Measurements from ENCODE around the gene C10orf67.
"Not testable (repeated sequence)": the region's sequence is repeated elsewhere in the genome, so short reads cannot be mapped to it uniquely, and the experiment has no call there.

The C10orf67 gene

DNA sequence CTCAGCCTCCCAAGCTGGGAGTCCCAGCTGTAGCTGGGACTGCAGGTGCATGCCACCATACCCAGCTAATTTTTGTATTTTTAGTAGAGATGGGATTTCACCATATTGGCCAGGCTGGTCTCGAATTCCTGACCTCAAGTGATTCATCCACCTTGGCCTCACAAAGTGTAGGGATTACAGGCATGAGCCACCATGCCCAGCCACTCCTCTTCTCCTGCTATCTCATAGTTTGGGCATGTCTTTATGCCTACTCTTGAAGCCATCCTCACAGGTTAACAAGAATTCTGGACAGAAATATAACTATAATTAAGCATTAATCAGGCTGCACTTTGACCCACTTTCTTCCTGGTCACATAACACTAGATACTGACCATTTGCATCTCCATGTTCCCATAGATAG lies 28.6 kb upstream of the C10orf67 start:
- Histone ChIP-seq H3K36me3 (ENCODE audit: insufficient read depth, low read depth, low read length) (no peaks in the 10 kb centered on the region), H3K9ac (ENCODE audit: low read depth, low read length) (no peak overlapping the region), H3K9me3 (ENCODE audit: insufficient read depth, low read depth, low read length) (no peaks in the 10 kb centered on the region), H3K4me3 (ENCODE audit: low read length) (no peak overlapping the region), H3K4me1 (ENCODE audit: insufficient read depth, low read length) (no peaks in the 10 kb centered on the region), H3K27me3 (ENCODE audit: insufficient read depth, low read length) (no peaks in the 10 kb centered on the region), H3K27ac (ENCODE audit: low read length) (no peak overlapping the region)

DNA sequence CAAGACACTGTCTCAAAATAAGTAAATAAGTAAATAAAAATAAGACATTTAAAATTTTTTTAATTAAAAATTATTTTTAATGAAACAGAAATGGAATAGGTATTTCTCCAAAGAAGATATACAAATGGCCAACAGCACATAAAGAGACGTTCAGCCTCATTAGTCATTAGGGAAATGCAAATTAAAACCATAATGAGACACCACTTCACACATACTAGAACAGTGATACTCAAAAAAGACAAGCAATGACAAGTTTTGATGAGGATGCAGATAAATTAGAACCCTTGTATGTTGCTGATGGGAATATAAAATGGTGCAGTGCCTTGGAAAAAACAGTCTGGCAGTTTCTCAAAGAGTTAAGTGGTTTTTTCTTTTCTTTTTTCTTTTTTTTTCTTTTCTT lies 26.5 kb upstream of the C10orf67 start:
- H3K27me3 ChIP-seq (ENCODE audit: insufficient read depth, low read length) = no peaks in the 10 kb centered on the region
- H3K27ac ChIP-seq (ENCODE audit: low read length) = no peak overlapping the region

DNA sequence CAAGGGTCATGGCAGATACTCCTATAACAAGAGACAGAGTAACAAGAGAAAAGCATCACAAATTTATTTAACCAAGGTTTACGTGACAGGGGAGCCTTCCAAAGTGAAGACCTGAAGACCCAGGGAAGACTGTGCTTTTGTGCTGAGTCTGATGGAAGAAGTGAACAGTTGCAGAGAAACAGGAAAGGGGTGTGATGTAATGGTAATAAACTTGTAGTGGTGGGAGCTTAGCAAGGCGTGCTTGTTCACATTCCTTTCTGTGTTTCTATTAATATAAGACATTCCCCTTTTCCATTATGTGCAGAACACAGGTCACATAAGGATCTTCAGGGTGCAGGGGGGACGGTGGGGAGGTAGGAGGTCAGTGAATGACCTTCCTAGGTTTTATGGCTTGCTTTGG lies 25.5 kb upstream of the C10orf67 start:
- no peaks in the 10 kb centered on the region for H3K36me3 ChIP-seq (ENCODE audit: insufficient read depth, low read depth, low read length)
- H3K9me3 ChIP-seq (ENCODE audit: insufficient read depth, low read depth, low read length) = no peaks in the 10 kb centered on the region
- no peaks in the 10 kb centered on the region for H3K27me3 ChIP-seq (ENCODE audit: insufficient read depth, low read length)
- no peak overlapping the region for H3K4me3 ChIP-seq (ENCODE audit: low read length)
- H3K9ac ChIP-seq (ENCODE audit: low read depth, low read length) = no peak overlapping the region
- no peak overlapping the region for H3K27ac ChIP-seq (ENCODE audit: low read length)
- H3K4me1 ChIP-seq (ENCODE audit: insufficient read depth, low read length) = no peaks in the 10 kb centered on the region

More for the DNA sequence above, 26.5 kb upstream of the C10orf67 start:
- no peak overlapping the region for H3K9ac ChIP-seq (ENCODE audit: low read depth, low read length)
- H3K9me3 ChIP-seq (ENCODE audit: insufficient read depth, low read depth, low read length) = no peaks in the 10 kb centered on the region
- H3K4me3 ChIP-seq (ENCODE audit: low read length) = no peak overlapping the region
- no peaks in the 10 kb centered on the region for H3K36me3 ChIP-seq (ENCODE audit: insufficient read depth, low read depth, low read length)
- H3K4me1 ChIP-seq (ENCODE audit: insufficient read depth, low read length) = no peaks in the 10 kb centered on the region

DNA sequence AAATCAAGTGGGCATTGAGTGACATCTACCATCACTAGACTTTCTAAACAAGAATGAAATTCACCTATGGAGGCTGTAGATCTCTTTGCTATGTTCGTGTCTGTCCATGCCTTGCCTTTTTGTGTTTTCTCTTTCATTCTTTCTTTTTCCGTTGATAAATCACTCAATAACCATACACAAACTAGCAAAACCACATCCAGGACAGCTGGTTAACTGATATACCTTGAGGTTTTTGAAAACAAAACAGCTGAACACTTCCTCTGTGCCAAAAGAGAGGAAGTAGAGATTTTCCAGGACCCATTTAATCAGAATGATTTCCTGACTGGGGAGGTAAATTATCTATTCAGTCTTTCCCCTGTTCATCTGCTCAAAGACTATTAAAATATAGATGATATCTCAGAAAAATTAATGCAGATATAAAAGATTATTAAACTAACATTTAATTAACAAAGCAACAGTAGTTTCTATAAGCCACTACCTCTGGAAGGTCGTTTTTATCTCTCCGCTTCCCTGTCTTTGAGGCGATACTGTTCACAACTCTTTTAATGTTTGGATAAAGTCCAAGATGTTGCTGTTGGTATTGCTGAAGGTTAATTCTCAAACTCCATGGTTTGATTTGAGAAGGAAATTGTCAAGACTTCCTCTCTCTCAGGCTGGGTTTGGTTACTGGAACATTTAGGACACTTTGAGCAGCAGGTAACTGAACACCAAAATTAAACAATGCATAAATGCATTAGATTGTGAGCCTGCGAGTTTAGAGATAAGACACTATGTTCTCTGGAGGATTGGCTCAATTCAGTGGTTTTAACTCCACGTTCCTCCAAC lies 24.4 kb upstream of the C10orf67 start:
- Histone ChIP-seq H3K4me1 (ENCODE audit: insufficient read depth, low read length) (no peaks in the 10 kb centered on the region), H3K9ac (ENCODE audit: low read depth, low read length) (no peak overlapping the region), H3K36me3 (ENCODE audit: insufficient read depth, low read depth, low read length) (no peaks in the 10 kb centered on the region), H3K9me3 (ENCODE audit: insufficient read depth, low read depth, low read length) (no peaks in the 10 kb centered on the region), H3K27ac (ENCODE audit: low read length) (no peak overlapping the region), H3K4me3 (ENCODE audit: low read length) (no peak overlapping the region), H3K27me3 (ENCODE audit: insufficient read depth, low read length) (no peaks in the 10 kb centered on the region)

DNA sequence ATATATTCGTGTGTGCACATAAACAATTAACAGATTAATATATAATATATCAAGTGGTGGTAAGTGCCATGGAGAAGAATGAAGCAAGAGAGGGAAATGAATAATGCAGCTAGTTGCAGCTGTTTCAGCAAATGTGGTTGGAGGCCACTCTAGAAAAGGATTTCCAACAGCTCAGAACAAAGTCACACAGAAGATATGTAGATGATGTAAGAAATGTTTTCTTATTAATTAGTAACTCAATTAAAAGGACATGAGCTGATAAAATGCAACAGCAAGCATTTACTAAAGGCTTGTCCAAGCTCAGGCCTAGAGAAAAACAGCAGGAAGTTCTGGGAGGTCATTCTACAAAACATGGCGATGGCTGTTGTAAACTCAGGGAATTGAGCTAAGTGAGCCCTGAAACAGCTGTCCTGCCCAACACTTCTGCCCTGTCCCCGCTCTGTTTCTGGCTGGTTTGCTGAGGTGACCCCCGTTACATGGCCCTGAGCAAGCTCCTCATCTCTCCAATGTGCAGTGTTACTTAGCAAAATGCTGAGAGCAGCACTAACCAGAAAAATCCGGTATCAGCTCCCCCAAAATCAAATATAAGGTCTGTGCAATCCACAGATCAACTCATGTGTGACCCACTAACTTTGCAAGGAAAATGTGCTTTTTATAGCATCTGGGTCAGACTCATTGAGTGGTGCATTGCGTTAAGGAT lies 23.4 kb upstream of the C10orf67 start:
- Histone ChIP-seq H3K9me3 (ENCODE audit: insufficient read depth, low read depth, low read length) (no peaks in the 10 kb centered on the region), H3K27me3 (ENCODE audit: insufficient read depth, low read length) (no peaks in the 10 kb centered on the region), H3K36me3 (ENCODE audit: insufficient read depth, low read depth, low read length) (no peaks in the 10 kb centered on the region), H3K9ac (ENCODE audit: low read depth, low read length) (no peak overlapping the region), H3K27ac (ENCODE audit: low read length) (no peak overlapping the region), H3K4me3 (ENCODE audit: low read length) (no peak overlapping the region), H3K4me1 (ENCODE audit: insufficient read depth, low read length) (no peaks in the 10 kb centered on the region)

DNA sequence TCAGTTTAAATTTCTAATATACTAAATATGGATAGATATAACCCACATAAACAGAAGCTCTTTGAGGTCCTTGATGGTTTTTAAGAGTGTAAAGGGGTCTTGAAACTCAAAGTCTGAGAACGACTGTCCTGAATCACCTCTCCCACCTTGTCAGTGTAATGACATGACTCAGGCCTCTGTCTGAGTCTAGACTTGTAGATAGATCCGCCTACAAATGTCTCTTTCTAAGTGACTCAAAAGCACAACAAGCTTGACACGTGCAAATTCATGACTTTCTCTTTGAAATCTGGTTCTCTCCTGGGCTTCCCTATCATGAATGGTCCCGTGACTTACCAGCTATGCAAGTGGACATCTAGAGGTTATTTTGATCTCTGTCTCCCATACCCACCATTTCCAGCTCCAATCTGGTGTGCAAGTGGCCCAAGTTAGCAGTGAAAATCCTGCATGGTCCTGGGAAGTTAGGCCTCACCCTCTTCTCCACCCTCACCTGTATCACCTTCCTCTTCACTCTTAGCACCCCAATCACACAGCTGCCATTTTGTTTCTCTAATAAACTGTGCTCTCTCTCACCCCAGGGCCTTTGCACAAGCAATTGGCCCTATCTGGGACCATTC lies 20.9 kb upstream of the C10orf67 start:
- not testable (repeated sequence) for H3K27me3 ChIP-seq (ENCODE audit: insufficient read depth, low read length); H3K9ac ChIP-seq (ENCODE audit: low read depth, low read length); H3K9me3 ChIP-seq (ENCODE audit: insufficient read depth, low read depth, low read length); H3K27ac ChIP-seq (ENCODE audit: low read length); H3K4me1 ChIP-seq (ENCODE audit: insufficient read depth, low read length); H3K36me3 ChIP-seq (ENCODE audit: insufficient read depth, low read depth, low read length); H3K4me3 ChIP-seq (ENCODE audit: low read length)

DNA sequence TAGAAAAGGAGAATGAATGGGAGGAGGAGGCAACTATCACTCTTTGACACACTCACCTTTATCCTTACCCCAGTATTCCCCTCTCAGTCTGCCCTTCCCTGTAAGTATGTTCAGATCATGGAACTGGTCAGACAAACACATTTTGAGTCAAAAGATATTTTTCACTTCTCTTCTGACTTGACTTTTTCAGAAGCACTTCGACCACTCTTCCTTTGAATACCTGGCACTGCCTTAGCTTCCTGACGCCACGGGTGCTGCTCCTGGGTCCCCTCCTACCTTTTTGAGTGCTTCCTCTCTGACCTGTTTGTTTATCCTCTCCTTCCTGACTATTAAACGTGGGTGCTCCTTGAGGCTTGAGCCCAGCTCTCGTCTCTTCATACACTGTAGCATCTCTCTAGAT lies 19.8 kb upstream of the C10orf67 start:
- H3K27me3 ChIP-seq (ENCODE audit: insufficient read depth, low read length) = no peaks in the 10 kb centered on the region
- no peaks in the 10 kb centered on the region for H3K9me3 ChIP-seq (ENCODE audit: insufficient read depth, low read depth, low read length)
- no peaks in the 10 kb centered on the region for H3K36me3 ChIP-seq (ENCODE audit: insufficient read depth, low read depth, low read length)
- no peak overlapping the region for H3K4me3 ChIP-seq (ENCODE audit: low read length)
- H3K4me1 ChIP-seq (ENCODE audit: insufficient read depth, low read length) = no peaks in the 10 kb centered on the region
- no peak overlapping the region for H3K27ac ChIP-seq (ENCODE audit: low read length)
- no peak overlapping the region for H3K9ac ChIP-seq (ENCODE audit: low read depth, low read length)

DNA sequence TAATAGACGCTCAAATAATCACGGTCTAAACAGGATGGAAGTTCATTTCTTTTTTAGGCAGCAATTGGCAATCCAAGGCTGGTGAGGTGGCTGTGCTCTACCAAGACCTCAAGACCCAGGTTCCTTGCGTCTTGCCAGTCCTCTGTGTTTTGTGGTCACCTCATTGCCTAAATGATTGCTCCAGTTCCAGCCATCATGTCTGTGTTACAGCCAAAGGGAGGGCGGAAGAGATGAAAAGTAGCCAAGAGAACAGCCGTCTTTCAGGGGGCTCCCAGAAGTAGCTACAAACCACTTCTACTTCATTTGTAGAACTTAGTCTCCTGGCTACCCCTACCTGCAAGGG lies 19.2 kb upstream of the C10orf67 start:
- Histone ChIP-seq H3K27me3 (ENCODE audit: insufficient read depth, low read length) (no peaks in the 10 kb centered on the region), H3K36me3 (ENCODE audit: insufficient read depth, low read depth, low read length) (no peaks in the 10 kb centered on the region), H3K4me3 (ENCODE audit: low read length) (no peak overlapping the region), H3K9ac (ENCODE audit: low read depth, low read length) (no peak overlapping the region), H3K27ac (ENCODE audit: low read length) (no peak overlapping the region), H3K4me1 (ENCODE audit: insufficient read depth, low read length) (no peaks in the 10 kb centered on the region), H3K9me3 (ENCODE audit: insufficient read depth, low read depth, low read length) (no peaks in the 10 kb centered on the region)

DNA sequence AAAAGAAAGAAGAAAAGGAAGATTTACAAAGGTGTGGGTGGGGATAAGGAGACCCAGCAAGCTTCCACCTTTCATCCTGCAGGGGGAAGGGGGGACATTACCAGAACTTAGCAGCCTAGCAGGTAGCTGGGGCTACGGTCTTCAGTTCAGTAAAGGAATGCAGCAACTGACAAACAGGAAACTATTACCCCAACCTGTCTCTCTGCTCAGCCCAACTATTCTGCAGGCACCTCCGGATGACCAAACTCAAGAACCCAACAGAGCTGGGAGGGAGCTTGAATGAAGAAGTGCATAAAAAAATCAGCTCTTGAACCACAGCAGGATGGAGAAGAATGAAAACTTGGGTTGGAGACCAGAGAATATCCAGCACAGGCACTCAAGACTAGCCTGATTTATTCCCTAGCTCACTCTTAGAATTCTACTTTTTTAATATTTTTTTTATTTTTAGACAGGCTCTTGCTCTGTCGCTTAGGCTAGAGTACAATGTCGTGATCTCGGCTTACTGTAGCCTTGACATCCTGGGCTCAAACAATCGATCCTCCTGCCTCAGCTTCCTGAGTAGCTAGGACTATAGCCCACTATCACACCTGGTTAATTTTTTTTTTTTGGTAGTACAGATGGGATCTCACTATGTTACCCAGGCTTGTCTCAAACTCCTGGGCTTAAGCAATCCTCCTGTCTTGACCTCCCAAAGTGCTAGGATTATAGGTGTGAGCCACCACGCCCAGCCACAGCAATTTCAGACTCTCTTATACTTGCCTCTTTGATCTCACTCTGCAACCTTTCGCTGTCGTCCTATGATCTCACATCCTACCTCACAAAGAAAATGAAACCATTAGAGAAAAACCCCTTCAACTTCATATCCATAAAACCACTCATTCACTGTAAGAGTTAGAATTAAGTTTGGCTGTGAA lies 18.5 kb upstream of the C10orf67 start:
- Histone ChIP-seq H3K36me3 (ENCODE audit: insufficient read depth, low read depth, low read length) (no peaks in the 10 kb centered on the region), H3K27ac (ENCODE audit: low read length) (no peak overlapping the region), H3K27me3 (ENCODE audit: insufficient read depth, low read length) (no peaks in the 10 kb centered on the region), H3K4me3 (ENCODE audit: low read length) (no peak overlapping the region), H3K9ac (ENCODE audit: low read depth, low read length) (no peak overlapping the region), H3K9me3 (ENCODE audit: insufficient read depth, low read depth, low read length) (no peaks in the 10 kb centered on the region), H3K4me1 (ENCODE audit: insufficient read depth, low read length) (no peaks in the 10 kb centered on the region)

DNA sequence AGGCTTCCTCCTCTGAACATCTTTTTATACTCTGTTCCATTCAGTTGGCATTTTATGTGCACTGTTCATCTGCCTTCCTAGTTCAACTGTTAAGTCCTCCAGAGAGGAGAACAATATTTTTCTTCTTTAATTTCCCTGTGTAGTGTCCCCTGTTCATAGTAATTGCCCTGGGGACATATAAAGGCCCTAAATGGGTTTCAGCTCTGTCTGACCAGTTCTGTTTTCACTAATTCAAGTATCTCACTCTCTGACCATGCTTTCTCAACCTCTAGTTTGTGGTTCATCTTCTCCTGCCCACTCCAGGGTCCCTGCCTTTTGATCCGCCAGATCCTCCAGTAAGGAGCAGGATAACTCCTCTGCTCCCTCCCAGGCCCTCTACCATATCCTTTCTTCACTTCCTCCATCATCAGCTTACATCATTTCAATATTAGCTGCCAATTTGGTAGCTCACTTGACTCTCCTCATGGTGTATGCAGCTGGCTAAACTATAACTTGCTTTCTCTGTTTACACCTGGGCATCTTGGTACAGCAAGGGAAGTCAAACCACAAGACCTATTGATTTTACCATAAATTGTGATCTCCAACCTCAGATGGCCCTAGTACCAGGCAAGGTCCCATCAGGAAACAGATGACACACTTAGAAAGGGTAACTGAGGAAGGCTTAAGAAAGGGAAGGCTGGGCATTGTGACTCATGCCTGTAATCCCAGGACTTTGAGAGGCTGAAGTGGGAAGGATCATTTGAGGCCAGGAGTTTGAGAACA lies 17.7 kb upstream of the C10orf67 start:
- no peak overlapping the region for H3K27ac ChIP-seq (ENCODE audit: low read length)
- H3K4me3 ChIP-seq (ENCODE audit: low read length) = no peak overlapping the region
- H3K27me3 ChIP-seq (ENCODE audit: insufficient read depth, low read length) = no peaks in the 10 kb centered on the region
- no peaks in the 10 kb centered on the region for H3K9me3 ChIP-seq (ENCODE audit: insufficient read depth, low read depth, low read length)
- no peaks in the 10 kb centered on the region for H3K4me1 ChIP-seq (ENCODE audit: insufficient read depth, low read length)
- H3K36me3 ChIP-seq (ENCODE audit: insufficient read depth, low read depth, low read length) = no peaks in the 10 kb centered on the region
- no peak overlapping the region for H3K9ac ChIP-seq (ENCODE audit: low read depth, low read length)

DNA sequence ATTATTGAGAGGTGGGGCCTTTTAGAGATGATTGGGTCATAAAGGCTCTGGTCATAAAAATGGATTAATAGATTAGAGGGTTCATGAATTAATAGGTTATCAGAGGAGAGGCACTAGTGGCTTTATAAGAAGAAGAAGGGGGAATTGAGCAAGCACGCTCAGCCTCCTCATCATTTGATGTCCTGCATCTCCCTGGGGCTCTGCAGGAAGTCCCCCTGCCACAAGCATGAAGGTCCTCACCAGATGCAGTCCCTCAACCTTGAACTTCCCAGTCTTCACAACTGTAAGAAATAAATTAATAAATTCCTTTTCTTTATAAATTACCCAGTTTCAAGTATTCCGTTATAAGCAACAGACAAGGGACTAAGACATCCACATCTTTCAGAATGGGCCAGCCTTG lies 17.1 kb upstream of the C10orf67 start:
- H3K4me1 ChIP-seq (ENCODE audit: insufficient read depth, low read length) = no peaks in the 10 kb centered on the region
- no peak overlapping the region for H3K27ac ChIP-seq (ENCODE audit: low read length)
- H3K36me3 ChIP-seq (ENCODE audit: insufficient read depth, low read depth, low read length) = no peaks in the 10 kb centered on the region
- H3K9ac ChIP-seq (ENCODE audit: low read depth, low read length) = no peak overlapping the region
- no peaks in the 10 kb centered on the region for H3K9me3 ChIP-seq (ENCODE audit: insufficient read depth, low read depth, low read length)
- no peak overlapping the region for H3K4me3 ChIP-seq (ENCODE audit: low read length)
- H3K27me3 ChIP-seq (ENCODE audit: insufficient read depth, low read length) = no peaks in the 10 kb centered on the region

Data from iPS-20b (cell line).